ENCODE measurements around the gene MRPS25. TPM values are rescaled to one million over a fixed set of nuclear protein-coding genes. Genes with fewer than 3 reads are reported as not detected.
A peak's percentile ranks its signal among the peaks of the same experiment; 100 is the strongest.

MRPS25 gene
- total and polyA plus RNA-seq, 4 donors, result 12.6 to 55.1 (median 42.9) TPM

DNA sequence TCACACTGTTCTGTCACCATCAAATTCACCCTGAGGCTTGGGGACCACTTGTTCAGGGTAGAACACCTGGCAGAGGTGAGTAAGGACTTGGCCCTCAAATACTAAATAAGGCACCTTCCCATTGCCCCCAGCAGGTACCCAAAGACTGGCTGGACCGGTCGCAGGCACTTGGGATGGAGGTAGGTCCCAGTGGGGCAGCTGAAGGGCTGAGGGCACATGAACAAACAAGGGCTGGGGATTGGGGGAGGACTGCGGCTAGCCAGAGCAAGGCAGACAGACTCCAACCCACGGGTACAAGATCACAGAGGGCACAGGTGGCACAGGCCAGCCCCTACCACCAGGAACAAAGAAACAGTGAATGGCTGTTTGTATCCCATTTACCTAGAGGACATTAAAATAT, 1.9 kb downstream of the MRPS25 start:
- peak overlapping the region in 1 of 2 donors; percentile 93 for H3K9ac ChIP-seq (ENCODE audit: low read depth in 1 of 2, low read length in 2 of 2)
- peaks cover 3 to 16% (median 15%) of the 10 kb centered on the region in 4 donors for H3K4me1 ChIP-seq (ENCODE audit: control insufficient read depth in 4 of 4, insufficient read depth in 4 of 4, low read length in 3 of 4)
- TF ChIP-seq, protein P1, sequence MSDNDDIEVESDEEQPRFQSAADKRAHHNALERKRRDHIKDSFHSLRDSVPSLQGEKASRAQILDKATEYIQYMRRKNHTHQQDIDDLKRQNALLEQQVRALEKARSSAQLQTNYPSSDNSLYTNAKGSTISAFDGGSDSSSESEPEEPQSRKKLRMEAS (IDR thresholded peaks at IDR 0.05), result no peak
- no peak for TF ChIP-seq RXRA (IDR thresholded peaks at IDR 0.05)
- TF ChIP-seq EGR1 (IDR thresholded peaks at IDR 0.05; ENCODE audit: low read depth in 2 of 2), result no peak
- no peak for TF ChIP-seq HNF4G (IDR thresholded peaks at IDR 0.05)
- no peak for TF ChIP-seq SP1 (IDR thresholded peaks at IDR 0.05)
- TF ChIP-seq HNF4A (conservative IDR thresholded peaks at IDR 0.05), result no peak
- TF ChIP-seq, protein P2, sequence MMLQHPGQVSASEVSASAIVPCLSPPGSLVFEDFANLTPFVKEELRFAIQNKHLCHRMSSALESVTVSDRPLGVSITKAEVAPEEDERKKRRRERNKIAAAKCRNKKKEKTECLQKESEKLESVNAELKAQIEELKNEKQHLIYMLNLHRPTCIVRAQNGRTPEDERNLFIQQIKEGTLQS (IDR thresholded peaks at IDR 0.05), result no peak
- TF ChIP-seq ZBTB33 (IDR thresholded peaks at IDR 0.05), result no peak
- TF ChIP-seq GABPA (IDR thresholded peaks at IDR 0.05 in 1 of 2, conservative IDR thresholded peaks at IDR 0.05 in 1 of 2), result no peak
- TF ChIP-seq JUND (IDR thresholded peaks at IDR 0.05), result no peak
- no peak for TF ChIP-seq NR2F2 (IDR thresholded peaks at IDR 0.05)
- H3K4me3 ChIP-seq (ENCODE audit: low read depth in 1 of 3, low read length in 3 of 3), result peak overlapping the region in 1 of 3 donors; percentile 92
- 62% methylated on average over 4 of the region's 4 CpGs for WGBS
- peaks cover 0 to 10% (median 8%) of the 10 kb centered on the region in 4 donors for H3K36me3 ChIP-seq (ENCODE audit: control insufficient read depth in 4 of 4, insufficient read depth in 3 of 4, low read depth in 1 of 4, low read length in 3 of 4)
- H3K27ac ChIP-seq (ENCODE audit: low read depth in 1 of 2, low read length in 2 of 2), result peak overlapping the region; percentile 3 to 37
- H3K9me3 ChIP-seq (ENCODE audit: control insufficient read depth in 4 of 4, low read length in 3 of 4), result no peaks in the 10 kb centered on the region
- H3K27me3 ChIP-seq (ENCODE audit: control insufficient read depth in 4 of 4, insufficient read depth in 4 of 4, low read length in 3 of 4), result no peaks in the 10 kb centered on the region
- no peak for DNase-seq (ENCODE audit: low spot score)

- H3K27me3 ChIP-seq (ENCODE audit: control insufficient read depth in 4 of 4, insufficient read depth in 4 of 4, low read length in 3 of 4), result no peaks in the 10 kb centered on the region
- no peak for DNase-seq (ENCODE audit: low spot score)
- H3K36me3 ChIP-seq (ENCODE audit: control insufficient read depth in 4 of 4, insufficient read depth in 3 of 4, low read depth in 1 of 4, low read length in 3 of 4), result peaks cover 6 to 22% (median 10%) of the 10 kb centered on the region in 4 donors
- TF ChIP-seq HNF4A (conservative IDR thresholded peaks at IDR 0.05) (no peak), HNF4G (IDR thresholded peaks at IDR 0.05) (no peak), RAD21 (IDR thresholded peaks at IDR 0.05) (no peak), CTCF (IDR thresholded peaks at IDR 0.05; ENCODE audit: low read depth, low read length, missing input control) (no peak), FOXA2 (IDR thresholded peaks at IDR 0.05) (no peak), SP1 (IDR thresholded peaks at IDR 0.05) (no peak)
- TF ChIP-seq, protein P1 (IDR thresholded peaks at IDR 0.05), result no peak
- TF ChIP-seq, protein P2 (IDR thresholded peaks at IDR 0.05), result no peak
- H3K4me3 ChIP-seq (ENCODE audit: low read depth in 1 of 3, low read length in 3 of 3), result no peak overlapping the region
- no peaks in the 10 kb centered on the region for H3K9me3 ChIP-seq (ENCODE audit: control insufficient read depth in 4 of 4, low read length in 3 of 4)
- H3K4me1 ChIP-seq (ENCODE audit: control insufficient read depth in 4 of 4, insufficient read depth in 4 of 4, low read length in 3 of 4), result peaks cover 3 to 16% (median 15%) of the 10 kb centered on the region in 4 donors
- 96% methylated on average over 3 of the region's 3 CpGs for WGBS
- no peak overlapping the region for H3K27ac ChIP-seq (ENCODE audit: low read depth in 1 of 2, low read length in 2 of 2)
- no peak overlapping the region for H3K9ac ChIP-seq (ENCODE audit: low read depth in 1 of 2, low read length in 2 of 2)
These were observed 5.1 kb downstream of the MRPS25 start for GRCh38 chr3:15060029-15060428.

All from liver (tissue), 9 donors.